Mesenchymal stem cell (in vitro differentiated cells and primary cell): ENCODE data around the gene SLC25A25.

ENCODE experiments used
- DNase-seq: peaks from one replicate; pipeline ENCODE4 v3.0.0-alpha.2; 2013
- H2AFZ ChIP-seq: one replicate; pipeline ENCODE4 v1.6.1; 2013; ENCODE audit warnings: low read depth, mild to moderate bottlenecking, control low read depth, inconsistent platforms, low read length, moderate library complexity
- H2AK5ac ChIP-seq: 2 replicates; pipeline ENCODE4 v1.6.1; 2013; ENCODE audit warnings: low read length, moderate library complexity, mild to moderate bottlenecking, inconsistent platforms; ENCODE audit not compliant: severe bottlenecking
- H2BK120ac ChIP-seq: one replicate; pipeline ENCODE4 v1.6.1; 2013; ENCODE audit warnings: low read depth, mild to moderate bottlenecking, inconsistent platforms, low read length, moderate library complexity
- H2BK12ac ChIP-seq, 2 experiments: one replicate each; pipeline ENCODE4 v1.6.1; 2013; ENCODE audit warnings: inconsistent platforms in 2 of 2, low read length in 2 of 2, mild to moderate bottlenecking in 2 of 2, moderate library complexity in 2 of 2, control low read depth in 1 of 2
- H2BK15ac ChIP-seq: one replicate; pipeline ENCODE4 v1.6.1; 2013; ENCODE audit warnings: mild to moderate bottlenecking, low read depth, inconsistent platforms; ENCODE audit not compliant: poor library complexity, severe bottlenecking
- H2BK5ac ChIP-seq: 2 replicates; pipeline ENCODE4 v1.6.1; 2013; ENCODE audit warnings: low read depth, mild to moderate bottlenecking, low read length, control low read depth, inconsistent platforms; ENCODE audit not compliant: poor library complexity, severe bottlenecking
- H3K14ac ChIP-seq, 2 experiments: one replicate each; pipeline ENCODE4 v1.6.1; 2013; ENCODE audit warnings: inconsistent platforms in 2 of 2, low read length in 2 of 2, control low read depth in 1 of 2, mild to moderate bottlenecking in 1 of 2, moderate library complexity in 1 of 2
- H3K18ac ChIP-seq, 2 experiments: one replicate each; pipeline ENCODE4 v1.6.1; 2013; ENCODE audit warnings: inconsistent platforms in 2 of 2, low read length in 2 of 2, control low read depth in 1 of 2, low read depth in 1 of 2, mild to moderate bottlenecking in 1 of 2
- H3K23ac ChIP-seq, 2 experiments: one replicate each; pipeline ENCODE4 v1.6.1; 2013; ENCODE audit warnings: inconsistent platforms in 2 of 2, low read length in 2 of 2, mild to moderate bottlenecking in 2 of 2, moderate library complexity in 2 of 2, control low read depth in 1 of 2
- H3K27ac ChIP-seq: 2 replicates; pipeline ENCODE4 v1.5.1; 2013; ENCODE audit warnings: mild to moderate bottlenecking, moderate library complexity, low read length, control low read depth, inconsistent platforms; ENCODE audit not compliant: poor library complexity, severe bottlenecking
- H3K27me3 ChIP-seq, 2 experiments: 2 replicates each; pipeline versions ENCODE4 v1.6.1 to v1.7.0; 2013; ENCODE audit warnings: low read length in 2 of 2, mild to moderate bottlenecking in 2 of 2, moderate library complexity in 2 of 2, control low read depth in 1 of 2, inconsistent platforms in 1 of 2; ENCODE audit not compliant: control insufficient read depth in 1 of 2, insufficient read depth in 1 of 2
- H3K36me3 ChIP-seq, 2 experiments: 2 replicates each; pipeline versions ENCODE4 v1.6.1 to v1.7.0; 2013; ENCODE audit warnings: low read length in 2 of 2, control low read depth in 1 of 2, inconsistent platforms in 1 of 2, low read depth in 1 of 2, mild to moderate bottlenecking in 1 of 2; ENCODE audit not compliant: insufficient read depth in 2 of 2, control insufficient read depth in 1 of 2
- H3K4ac ChIP-seq, 2 experiments: one replicate each; pipeline ENCODE4 v1.6.1; 2013; ENCODE audit warnings: inconsistent platforms in 2 of 2, low read length in 2 of 2, mild to moderate bottlenecking in 2 of 2, moderate library complexity in 2 of 2, control low read depth in 1 of 2, low read depth in 1 of 2
- H3K4me1 ChIP-seq: 2 replicates; pipeline ENCODE4 v1.6.1; 2013; ENCODE audit warnings: low read depth, low read length, control low read depth; ENCODE audit not compliant: control insufficient read depth, insufficient read depth
- H3K4me2 ChIP-seq: 2 replicates; pipeline ENCODE4 v1.6.1; 2013; ENCODE audit warnings: low read length, mild to moderate bottlenecking, inconsistent platforms; ENCODE audit not compliant: poor library complexity, severe bottlenecking
- H3K4me3 ChIP-seq, 2 experiments: 2 replicates each; pipeline versions ENCODE4 v1.5.1 to v1.7.0; 2013; ENCODE audit warnings: low read length in 2 of 2, mild to moderate bottlenecking in 2 of 2, control low read depth in 1 of 2, low read depth in 1 of 2; ENCODE audit not compliant: insufficient read depth in 1 of 2
- H3K79me1 ChIP-seq: replicated peaks from 2 replicates; pipeline ENCODE4 v1.6.1; 2013; ENCODE audit warnings: mild to moderate bottlenecking, control low read depth, low read length, inconsistent platforms; ENCODE audit not compliant: poor library complexity, severe bottlenecking
- H3K9ac ChIP-seq: 2 replicates; pipeline ENCODE4 v1.7.0; 2013; ENCODE audit warnings: mild to moderate bottlenecking, low read length, moderate library complexity
- H3K9me3 ChIP-seq: 2 replicates; pipeline ENCODE4 v1.7.0; 2013; ENCODE audit warnings: mild to moderate bottlenecking, low read length; ENCODE audit not compliant: control insufficient read depth
- H4K8ac ChIP-seq: one replicate; pipeline ENCODE4 v1.6.1; 2013; ENCODE audit warnings: inconsistent platforms, mild to moderate bottlenecking, low read length, moderate library complexity
- H4K91ac ChIP-seq: one replicate; pipeline ENCODE4 v1.6.1; 2013; ENCODE audit warnings: mild to moderate bottlenecking, low read length, inconsistent platforms
- WGBS: methylation state at CpG from one replicate; pipeline ENCODE4 v1.1.7; 2013; ENCODE audit warnings: mixed read lengths; 5-methylcytosine and 5-hydroxymethylcytosine counted together

SLC25A25 gene

GRCh38 chr9:128101690-128102089 is 33.7 kb downstream of the SLC25A25 start:
- no peak overlapping the region for H3K4me3 ChIP-seq
- H2BK120ac ChIP-seq, result no peak overlapping the region
- no peak overlapping the region for H3K4ac ChIP-seq
- no peak overlapping the region for H2AFZ ChIP-seq
- H3K9ac ChIP-seq, result no peak overlapping the region
- 97% methylated on average over 20 of the region's 20 CpGs for WGBS
- no peak overlapping the region for H2BK5ac ChIP-seq
- H2BK15ac ChIP-seq, result no peak overlapping the region
- no peaks in the 10 kb centered on the region for H3K9me3 ChIP-seq
- H3K4me2 ChIP-seq, result no peak overlapping the region
- H3K36me3 ChIP-seq, result peaks cover 53 to 58% of the 10 kb centered on the region in 2 experiments
- no peak for DNase-seq
- no peak overlapping the region for H3K23ac ChIP-seq
- no peaks in the 10 kb centered on the region for H3K27me3 ChIP-seq
- H4K91ac ChIP-seq, result no peak overlapping the region
- H2AK5ac ChIP-seq, result no peak overlapping the region
- peaks cover 34% of the 10 kb centered on the region for H3K79me1 ChIP-seq
- no peak overlapping the region for H3K14ac ChIP-seq
- peaks cover 46% of the 10 kb centered on the region for H3K4me1 ChIP-seq
- H4K8ac ChIP-seq, result no peak overlapping the region
- no peak overlapping the region for H3K27ac ChIP-seq
- no peak overlapping the region for H3K18ac ChIP-seq
- no peak overlapping the region for H2BK12ac ChIP-seq

- Histone ChIP-seq H3K14ac (no peak overlapping the region), H2BK15ac (no peak overlapping the region), H3K27me3 (no peaks in the 10 kb centered on the region), H2AFZ (no peak overlapping the region), H3K23ac (no peak overlapping the region), H3K9me3 (no peaks in the 10 kb centered on the region), H3K9ac (no peak overlapping the region), H3K4me3 (no peak overlapping the region), H3K79me1 (peaks cover 39% of the 10 kb centered on the region), H3K4ac (no peak overlapping the region), H3K27ac (no peak overlapping the region), H2AK5ac (no peak overlapping the region), H4K8ac (no peak overlapping the region), H2BK12ac (no peak overlapping the region), H2BK120ac (no peak overlapping the region), H4K91ac (no peak overlapping the region), H3K36me3 (peaks cover 58 to 63% of the 10 kb centered on the region in 2 experiments), H3K18ac (no peak overlapping the region), H2BK5ac (no peak overlapping the region), H3K4me1 (peaks cover 44% of the 10 kb centered on the region), H3K4me2 (no peak overlapping the region)
- WGBS, result 90% methylated on average over 13 of the region's 13 CpGs
- no peak for DNase-seq
These were observed 34.2 kb downstream of the SLC25A25 start for GRCh38 chr9:128102196-128102595.

DNA sequence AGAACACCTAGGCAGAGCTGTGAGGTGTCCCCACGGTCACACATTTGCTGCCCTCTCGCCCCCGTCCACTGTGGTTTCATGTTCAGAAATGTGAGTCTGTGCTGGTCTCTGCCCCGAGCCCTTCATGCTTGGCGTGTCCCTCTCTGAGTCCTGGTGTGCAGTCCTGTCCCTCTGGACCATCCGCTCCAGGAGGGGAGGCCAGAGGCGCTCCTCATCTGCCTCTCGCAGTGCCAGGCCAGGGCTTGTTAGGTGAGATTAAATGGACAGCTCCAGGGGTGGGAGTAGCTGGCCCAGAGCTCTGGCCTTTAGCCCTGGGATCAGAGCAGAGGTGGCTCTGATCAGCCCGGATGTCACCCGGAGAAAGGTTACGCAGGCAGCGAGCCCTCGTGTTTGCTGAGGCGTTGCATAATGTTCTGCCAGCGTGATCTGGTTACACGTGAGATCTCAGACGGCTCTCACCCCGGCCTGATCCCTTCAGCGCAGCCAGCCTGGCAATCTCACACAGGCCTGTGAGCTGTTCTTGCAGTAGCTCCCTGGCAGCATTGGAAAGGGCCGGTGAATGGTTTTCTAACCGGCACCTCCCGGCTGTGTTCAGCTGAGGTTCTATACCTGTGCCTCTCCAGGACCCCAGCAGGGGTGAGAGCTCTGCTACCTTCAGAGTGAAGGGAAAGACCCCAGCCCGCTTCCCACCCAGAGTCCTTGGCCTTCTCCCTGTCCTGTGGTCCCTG is 35.0 kb downstream of the SLC25A25 start:
- Histone ChIP-seq H3K23ac (no peak overlapping the region), H3K79me1 (peaks cover 42% of the 10 kb centered on the region), H3K4me3 (no peak overlapping the region), H2AK5ac (no peak overlapping the region), H3K4ac (no peak overlapping the region), H2BK120ac (no peak overlapping the region), H3K18ac (no peak overlapping the region), H3K27ac (no peak overlapping the region), H2BK12ac (no peak overlapping the region), H4K8ac (no peak overlapping the region), H3K9ac (no peak overlapping the region), H3K4me2 (no peak overlapping the region), H3K9me3 (no peaks in the 10 kb centered on the region), H2AFZ (no peak overlapping the region), H2BK5ac (no peak overlapping the region), H3K14ac (no peak overlapping the region), H3K27me3 (no peaks in the 10 kb centered on the region), H2BK15ac (no peak overlapping the region), H3K36me3 (peaks cover 66 to 72% of the 10 kb centered on the region in 2 experiments), H3K4me1 (peaks cover 38% of the 10 kb centered on the region), H4K91ac (no peak overlapping the region)
- DNase-seq, result no peak
- WGBS, result 98% methylated on average over 23 of the region's 23 CpGs

- Histone ChIP-seq H2AFZ (no peak overlapping the region), H3K14ac (no peak overlapping the region), H3K27me3 (no peaks in the 10 kb centered on the region), H2AK5ac (no peak overlapping the region), H2BK120ac (no peak overlapping the region), H3K9ac (no peak overlapping the region), H3K4ac (no peak overlapping the region), H3K27ac (no peak overlapping the region), H2BK12ac (no peak overlapping the region), H3K79me1 (peaks cover 43% of the 10 kb centered on the region), H3K9me3 (no peaks in the 10 kb centered on the region), H4K8ac (no peak overlapping the region), H3K4me2 (no peak overlapping the region), H3K36me3 (peaks cover 71 to 77% of the 10 kb centered on the region in 2 experiments), H4K91ac (no peak overlapping the region), H3K4me1 (peaks cover 38% of the 10 kb centered on the region), H3K23ac (no peak overlapping the region), H3K4me3 (no peak overlapping the region), H2BK5ac (no peak overlapping the region), H2BK15ac (no peak overlapping the region), H3K18ac (no peak overlapping the region)
- WGBS, result 95% methylated on average over 8 of the region's 8 CpGs
- DNase-seq, result no peak
These were observed 35.5 kb downstream of the SLC25A25 start for GRCh38 chr9:128103589-128103962.
